Stimulated activated CD8-positive, alpha-beta memory T cell treated with anti-CD3 and anti-CD28 coated beads, Interleukin-7, amount 100 ng/mL, for 1 hour (primary cell): ENCODE data around the gene CEP128.

ENCODE experiments used
- DNase-seq, 2 donors: peaks; one replicate each; pipeline ENCODE4 v3.0.0-alpha.2; 2020; ENCODE audit warnings: low read depth in 2 of 2

Gene CEP128

DNA sequence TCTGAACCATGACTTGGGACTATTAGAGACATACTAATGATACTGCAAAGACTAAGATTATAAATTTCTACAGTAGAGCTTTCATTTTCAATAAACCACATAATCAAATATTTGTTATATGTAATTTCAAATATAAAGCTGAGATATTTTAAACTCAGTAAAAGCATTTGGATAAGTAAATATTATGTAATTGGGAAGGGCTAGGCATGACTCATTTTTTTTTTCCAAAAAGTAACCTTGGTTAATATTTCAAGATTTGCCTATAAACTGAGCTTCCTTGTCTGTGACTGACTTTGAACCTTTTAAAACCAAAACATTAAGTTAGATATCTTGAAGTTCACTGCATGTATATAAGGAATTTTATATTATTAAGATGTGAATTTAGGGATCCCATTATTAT, 332.5 kb downstream of the CEP128 start:
- DNase-seq = no peak

DNA sequence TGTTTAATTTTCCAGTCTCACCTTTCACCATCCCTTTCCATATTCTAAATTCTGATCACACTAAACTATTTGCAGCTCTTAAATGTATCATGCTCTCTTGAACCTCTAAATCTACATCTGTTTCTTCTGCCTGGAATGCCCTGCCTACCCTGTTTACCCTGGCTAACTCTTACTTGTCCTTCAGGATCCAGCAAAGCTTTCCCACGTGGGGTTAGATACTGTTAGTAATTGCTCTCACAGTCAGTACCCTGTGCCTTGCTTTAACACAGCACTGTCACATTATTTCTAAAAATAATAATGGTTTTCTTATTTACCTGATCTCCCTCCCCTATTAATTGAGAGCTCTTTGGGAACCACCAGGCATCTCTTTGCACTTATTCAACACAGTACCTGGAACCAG, 333.0 kb downstream of the CEP128 start:
- DNase-seq = no peak

DNA sequence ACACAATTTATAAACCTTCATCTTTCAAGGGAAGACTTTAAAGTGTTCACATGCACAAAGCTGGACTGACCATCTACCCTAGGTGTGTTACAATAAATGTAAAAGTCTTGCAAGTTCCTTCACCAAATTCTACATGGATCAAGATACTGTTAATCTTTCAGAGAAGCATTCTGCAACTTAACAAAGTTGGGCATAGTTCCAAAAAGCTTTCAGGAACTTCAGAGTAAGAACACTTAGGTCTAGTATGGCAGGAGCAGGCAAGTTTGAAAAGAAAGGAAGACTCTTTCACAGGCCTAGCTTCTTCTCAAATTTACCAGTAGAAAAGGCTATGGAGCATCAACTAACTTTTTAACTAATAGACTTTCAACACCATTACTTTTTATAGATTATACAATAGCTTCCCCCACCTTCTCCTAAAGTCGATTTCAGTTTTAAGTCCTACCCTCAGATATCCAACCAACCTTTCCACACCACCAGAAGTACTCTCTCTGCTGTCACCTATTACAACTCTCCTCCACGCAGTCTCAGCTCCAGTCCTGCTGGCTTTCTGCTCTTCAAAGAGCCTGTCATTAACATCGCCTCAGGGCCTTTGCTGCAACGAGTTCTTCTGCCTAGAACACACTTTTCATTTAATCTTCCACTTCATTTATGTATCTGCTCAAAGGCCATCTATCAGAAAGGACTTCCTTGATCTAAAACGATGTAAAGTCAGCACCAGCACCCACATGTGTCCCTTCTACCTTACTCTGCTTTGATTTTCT, 333.9 kb downstream of the CEP128 start:
- DNase-seq = no peak

DNA sequence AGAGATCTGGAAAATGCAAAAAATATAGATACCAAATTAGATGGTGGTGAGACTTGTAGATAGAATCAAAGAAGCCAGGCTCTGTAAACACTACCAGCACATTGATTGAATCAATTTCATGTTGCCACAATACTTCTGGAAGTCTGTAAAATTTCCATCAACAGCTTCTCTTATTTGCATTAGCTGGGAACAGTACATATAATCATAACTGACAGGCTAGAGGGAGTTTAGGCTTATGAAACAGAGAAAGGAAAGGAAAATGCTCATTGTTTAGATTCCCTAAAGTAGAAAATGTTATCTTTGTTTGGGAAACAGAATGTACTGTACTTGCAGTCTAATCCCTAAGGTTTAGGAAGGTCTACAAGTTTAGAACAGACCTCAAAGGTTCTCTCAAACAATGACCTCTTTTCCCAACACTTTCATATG, 335.2 kb downstream of the CEP128 start:
- DNase-seq = no peak

DNA sequence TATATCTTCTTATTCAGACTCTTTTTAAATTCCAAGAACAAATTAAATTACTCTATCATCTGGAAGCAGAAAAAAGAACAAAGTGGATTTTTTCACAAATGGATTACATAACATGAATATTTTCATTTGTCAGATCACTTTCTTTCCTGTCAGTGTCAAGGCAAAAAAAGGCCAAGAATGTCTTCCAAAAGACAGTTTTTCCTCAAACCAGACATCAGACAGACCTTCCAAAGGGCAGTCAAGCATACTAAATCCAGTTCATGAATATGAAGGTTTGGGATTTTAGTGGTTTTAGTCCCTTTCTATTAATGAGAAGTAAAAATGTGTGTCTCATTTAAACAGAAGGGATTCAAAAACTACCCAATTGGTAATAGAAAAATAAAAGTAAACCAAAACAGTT, 336.0 kb downstream of the CEP128 start:
- no peak for DNase-seq

- no peak for DNase-seq
Observed at GRCh38 chr14:80602946-80603345, 338.6 kb downstream of the CEP128 start.

DNA sequence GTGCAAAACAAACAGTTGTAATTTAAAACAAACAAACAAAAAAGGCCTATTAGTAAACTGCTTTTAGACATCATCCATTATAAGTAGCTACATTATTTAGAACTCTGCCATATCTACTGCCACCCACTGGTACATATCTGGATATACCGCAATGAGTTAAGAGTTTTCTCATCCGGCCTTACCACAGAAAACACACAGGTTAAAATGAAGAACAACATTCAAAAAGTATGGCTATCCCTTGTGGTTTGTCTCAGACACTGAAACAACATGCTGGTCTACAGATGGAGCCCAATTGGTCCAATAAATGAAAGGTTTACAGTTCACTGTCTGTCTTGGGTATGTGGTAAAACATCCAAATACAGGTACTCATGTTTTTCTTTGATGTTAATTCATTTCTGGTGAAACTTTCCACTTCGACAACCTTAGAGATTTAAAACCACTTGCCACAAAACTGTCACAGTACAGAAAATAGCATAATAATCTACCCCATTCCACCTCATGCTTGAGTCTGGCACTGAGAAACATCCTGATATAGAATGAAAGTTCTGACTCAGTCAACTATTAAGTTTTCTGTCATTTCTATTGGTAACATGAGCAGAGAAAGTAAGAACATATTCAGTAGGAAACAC, 354.3 kb downstream of the CEP128 start:
- DNase-seq = no peak

- DNase-seq = no peak
Observed at GRCh38 chr14:80586131-80586530, 355.4 kb downstream of the CEP128 start.

- no peak for DNase-seq
Observed at GRCh38 chr14:80585506-80585835, 356.1 kb downstream of the CEP128 start.

DNA sequence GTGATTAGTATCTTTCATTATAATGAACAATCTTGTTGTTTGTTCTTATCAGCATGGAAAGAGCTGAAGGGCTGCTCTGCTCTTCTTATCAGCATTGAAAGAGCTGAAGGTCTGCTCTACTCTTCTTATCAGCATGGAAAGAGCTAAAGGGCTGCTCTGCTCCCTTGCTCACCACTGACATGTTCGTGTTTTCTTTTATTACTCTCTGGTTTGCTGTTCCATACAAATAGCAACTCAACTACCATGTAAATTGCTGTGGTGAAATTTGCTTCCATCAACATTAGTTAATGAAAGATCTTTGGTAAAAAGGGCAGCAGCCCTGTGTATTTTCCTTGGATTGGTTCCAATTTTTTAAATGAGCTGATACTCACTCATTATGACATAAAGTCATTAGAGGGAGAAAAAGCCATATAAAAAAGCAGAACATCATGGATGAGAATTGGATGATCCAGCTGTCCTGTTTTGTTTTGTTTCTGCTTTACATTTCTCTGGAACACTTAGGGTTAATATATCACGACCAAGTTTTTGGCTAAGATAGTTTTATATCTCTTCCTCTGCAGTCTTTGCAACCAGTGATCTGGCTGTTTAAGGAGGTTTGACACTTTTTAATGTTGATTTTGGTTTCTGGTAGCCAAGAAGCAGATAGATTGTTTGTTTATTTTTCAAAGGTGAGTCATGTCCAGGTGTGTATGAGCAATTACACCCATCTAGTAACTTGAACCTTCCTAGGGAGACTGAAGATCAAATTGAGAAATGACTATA, 356.6 kb downstream of the CEP128 start:
- no peak for DNase-seq

DNA sequence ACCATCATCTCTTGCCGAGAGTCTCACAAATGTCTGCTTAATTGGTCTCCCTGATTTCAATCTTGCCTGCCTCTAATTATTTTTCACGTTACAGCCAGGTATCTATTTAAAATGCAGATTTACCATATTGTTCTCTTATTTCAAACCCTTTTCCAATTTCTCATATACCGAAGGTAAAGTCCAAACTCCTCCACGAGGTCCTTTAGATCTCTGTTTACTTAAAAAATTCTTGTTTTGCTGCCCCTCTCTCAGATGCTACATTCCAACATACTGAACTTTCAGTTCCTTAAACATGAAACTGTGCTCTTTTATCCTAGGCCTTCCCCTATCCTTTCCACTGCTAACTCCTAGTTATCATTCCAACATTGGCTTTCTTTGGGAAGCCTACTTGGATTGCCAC, 363.9 kb downstream of the CEP128 start:
- DNase-seq = no peak

- DNase-seq = no peak
Observed at GRCh38 chr14:80576401-80576800, 365.1 kb downstream of the CEP128 start.

- DNase-seq = no peak
Observed at GRCh38 chr14:80575763-80576162, 365.8 kb downstream of the CEP128 start.

GRCh38 chr14:80572666-80573065, 368.9 kb downstream of the CEP128 start:
- no peak for DNase-seq

GRCh38 chr14:80570930-80571298, 370.6 kb downstream of the CEP128 start:
- no peak for DNase-seq

- no peak for DNase-seq
Observed at GRCh38 chr14:80567905-80568536, 373.5 kb downstream of the CEP128 start.

- no peak for DNase-seq
Observed at GRCh38 chr14:80565001-80565400, 376.5 kb downstream of the CEP128 start.

GRCh38 chr14:80564051-80564450, 377.5 kb downstream of the CEP128 start:
- no peak for DNase-seq

- DNase-seq = no peak
Observed at GRCh38 chr14:80560800-80561657, 380.5 kb downstream of the CEP128 start.

GRCh38 chr14:80554139-80554538, 387.4 kb downstream of the CEP128 start:
- DNase-seq = no peak

GRCh38 chr14:80549141-80549540, 392.4 kb downstream of the CEP128 start:
- DNase-seq = no peak
